SH-SY5Y (cell line): ENCODE data around the gene SPTB.

Experiments used
- GATA2 ChIP-seq: IDR thresholded peaks from 2 replicates; pipeline ENCODE4 v1.6.1; 2011; ENCODE audit warnings: mild to moderate bottlenecking, low read depth, low read length
- GATA3 ChIP-seq: IDR thresholded peaks from 2 replicates; pipeline ENCODE4 v1.6.1; 2011; ENCODE audit warnings: low read depth, mild to moderate bottlenecking, low read length, moderate library complexity

DNA sequence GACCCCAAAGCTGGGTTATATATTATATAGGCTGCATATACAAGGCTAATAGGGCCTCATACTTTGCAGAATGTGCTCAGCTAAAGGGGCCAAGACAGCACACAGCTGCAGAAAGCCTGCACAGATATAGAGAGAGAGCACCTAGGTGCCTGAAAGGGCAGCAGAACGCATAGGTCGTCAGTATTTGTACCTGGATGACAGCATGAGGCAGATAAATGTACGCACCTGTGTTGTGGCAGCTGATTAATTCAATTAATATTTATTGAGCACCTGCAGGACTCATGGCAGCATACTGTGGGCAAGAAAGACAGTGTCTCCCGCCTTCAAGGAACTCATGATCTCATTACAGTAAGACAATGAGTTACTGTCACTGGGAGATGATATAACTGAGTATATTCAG lies 33.4 kb downstream of the SPTB start:
- no peak for TF ChIP-seq GATA2
- no peak for TF ChIP-seq GATA3
